ENCODE measurements around the gene NDUFA7. TPM values are rescaled to one million over a fixed set of nuclear protein-coding genes. Genes with fewer than 3 reads are reported as not detected.

The NDUFA7 gene
- total RNA-seq, 4 donors from 2014 or later, result 26.1 to 34.0 (median 29.3) TPM

DNA sequence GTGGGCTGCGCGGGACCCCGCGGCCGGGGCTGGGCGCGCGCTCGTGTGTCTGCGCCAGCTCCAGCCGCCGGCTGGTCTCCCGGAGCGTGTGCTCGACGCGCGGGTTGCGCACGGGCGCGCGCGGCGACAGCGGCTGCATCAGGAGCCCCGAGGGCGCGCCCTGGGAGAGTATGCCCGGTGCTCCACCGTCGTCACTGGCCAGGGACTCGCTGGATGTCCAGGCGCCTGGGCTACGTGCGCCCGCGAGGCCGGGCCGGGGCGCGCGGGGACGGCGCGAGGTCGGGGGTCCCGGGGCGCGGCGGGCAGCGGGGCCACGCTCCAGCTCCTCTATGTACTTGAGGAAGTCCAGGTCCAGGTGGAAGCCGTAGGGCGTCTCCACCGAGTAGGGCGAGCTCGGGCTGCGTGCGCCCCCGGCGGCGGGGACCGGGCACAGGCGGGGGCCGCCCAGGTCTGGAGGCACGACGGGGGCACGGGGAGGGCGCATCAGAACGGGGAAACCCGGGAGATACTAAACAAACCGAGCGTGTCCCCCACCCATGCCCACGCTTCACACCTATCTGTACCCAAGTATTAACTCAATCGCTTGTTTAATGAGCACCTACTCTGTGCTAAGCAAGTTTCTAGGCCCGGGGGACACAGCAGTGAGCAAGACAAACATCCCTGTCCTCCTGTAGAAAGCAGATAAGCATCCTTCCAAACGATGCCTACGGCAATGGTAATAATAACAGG lies 14.3 kb upstream of the NDUFA7 start:
- intact Hi-C loops (cut with DNase I), result no loop called here
- TF ChIP-seq POLR2AphosphoS5 (IDR thresholded peaks at IDR 0.05) (no peak), POLR2A (IDR thresholded peaks at IDR 0.05; ENCODE audit: low read depth) (no peak), EP300 (IDR thresholded peaks at IDR 0.05) (no peak)
- TF ChIP-seq, protein P1, sequence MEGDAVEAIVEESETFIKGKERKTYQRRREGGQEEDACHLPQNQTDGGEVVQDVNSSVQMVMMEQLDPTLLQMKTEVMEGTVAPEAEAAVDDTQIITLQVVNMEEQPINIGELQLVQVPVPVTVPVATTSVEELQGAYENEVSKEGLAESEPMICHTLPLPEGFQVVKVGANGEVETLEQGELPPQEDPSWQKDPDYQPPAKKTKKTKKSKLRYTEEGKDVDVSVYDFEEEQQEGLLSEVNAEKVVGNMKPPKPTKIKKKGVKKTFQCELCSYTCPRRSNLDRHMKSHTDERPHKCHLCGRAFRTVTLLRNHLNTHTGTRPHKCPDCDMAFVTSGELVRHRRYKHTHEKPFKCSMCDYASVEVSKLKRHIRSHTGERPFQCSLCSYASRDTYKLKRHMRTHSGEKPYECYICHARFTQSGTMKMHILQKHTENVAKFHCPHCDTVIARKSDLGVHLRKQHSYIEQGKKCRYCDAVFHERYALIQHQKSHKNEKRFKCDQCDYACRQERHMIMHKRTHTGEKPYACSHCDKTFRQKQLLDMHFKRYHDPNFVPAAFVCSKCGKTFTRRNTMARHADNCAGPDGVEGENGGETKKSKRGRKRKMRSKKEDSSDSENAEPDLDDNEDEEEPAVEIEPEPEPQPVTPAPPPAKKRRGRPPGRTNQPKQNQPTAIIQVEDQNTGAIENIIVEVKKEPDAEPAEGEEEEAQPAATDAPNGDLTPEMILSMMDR (IDR thresholded peaks at IDR 0.05), result no peak
- no peak for DNase-seq (ENCODE audit: extremely low spot score)
- Histone ChIP-seq H3K36me3 (peaks cover 0 to 28% (median 4%) of the 10 kb centered on the region in 4 donors), H3K9me3 (no peaks in the 10 kb centered on the region), H3K4me1 (peaks cover 30 to 45% (median 38%) of the 10 kb centered on the region in 4 donors), H3K27ac (replicated peaks in 1 of 4) (peak overlapping the region in 1 of 4 donors; percentile 33), H3K27me3 (peaks cover 0 to 70% (median 20%) of the 10 kb centered on the region in 4 donors), H3K4me3 (peak overlapping the region; percentile 36 to 57 (median 42))
- WGBS, result 18% methylated on average over 14 of the region's 79 CpGs

DNA sequence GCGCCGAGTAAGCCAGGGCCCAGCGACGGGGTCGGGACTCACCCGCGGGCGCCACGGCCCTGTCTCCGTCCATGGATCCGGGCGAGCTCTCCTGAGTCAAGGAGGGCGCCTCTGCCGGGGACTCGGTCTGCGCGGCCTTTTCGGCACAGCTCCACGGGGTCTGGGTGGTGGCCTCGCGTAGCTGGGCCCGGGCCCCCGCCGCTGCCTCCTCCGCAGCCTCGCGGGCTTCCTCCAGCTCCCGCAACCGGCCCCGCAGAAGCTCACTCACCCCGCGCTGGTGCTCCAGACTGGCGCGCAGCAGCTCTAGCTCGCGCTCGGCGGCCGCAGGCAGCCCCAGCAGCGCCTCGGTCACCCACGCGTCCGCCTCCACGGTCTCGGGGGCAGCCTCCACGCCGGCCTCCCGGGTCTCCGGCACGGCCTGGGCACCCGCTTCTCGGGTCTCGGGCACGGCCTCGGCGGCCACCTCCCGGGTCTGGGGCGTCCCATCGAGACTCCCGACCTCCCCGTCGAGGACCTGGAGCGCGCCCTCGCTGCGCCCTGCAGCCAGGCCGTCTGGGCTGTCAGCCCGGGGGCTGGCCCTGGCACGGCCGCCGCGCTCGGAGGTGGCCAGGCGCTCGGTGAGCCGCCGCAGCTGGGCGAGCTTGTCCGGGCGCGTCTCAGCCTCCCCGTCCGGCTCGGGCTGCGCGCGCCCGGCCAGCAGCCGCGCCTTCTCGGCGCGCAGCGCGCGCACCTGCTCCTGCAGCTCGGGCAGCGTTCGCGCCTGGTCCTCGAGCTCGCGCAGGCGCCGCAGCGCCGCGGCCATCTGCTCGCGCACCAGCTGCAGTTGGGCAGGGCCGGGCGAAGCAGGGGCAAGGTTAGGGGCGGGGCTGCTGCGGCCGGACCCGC lies 13.5 kb upstream of the NDUFA7 start:
- DNase-seq (ENCODE audit: extremely low spot score), result no peak
- intact Hi-C loops (cut with DNase I), result no loop called here
- 25% methylated on average over 37 of the region's 117 CpGs for WGBS
- H3K27me3 ChIP-seq, result peaks cover 0 to 66% (median 20%) of the 10 kb centered on the region in 4 donors
- no peak overlapping the region for H3K27ac ChIP-seq (replicated peaks in 1 of 4)
- peak overlapping the region; percentile 36 to 57 (median 42) for H3K4me3 ChIP-seq
- H3K9me3 ChIP-seq, result no peaks in the 10 kb centered on the region
- peaks cover 0 to 36% (median 4%) of the 10 kb centered on the region in 4 donors for H3K36me3 ChIP-seq
- H3K4me1 ChIP-seq, result peaks cover 27 to 43% (median 36%) of the 10 kb centered on the region in 4 donors
- TF ChIP-seq POLR2AphosphoS5 (IDR thresholded peaks at IDR 0.05) (no peak), EP300 (IDR thresholded peaks at IDR 0.05) (no peak)

DNA sequence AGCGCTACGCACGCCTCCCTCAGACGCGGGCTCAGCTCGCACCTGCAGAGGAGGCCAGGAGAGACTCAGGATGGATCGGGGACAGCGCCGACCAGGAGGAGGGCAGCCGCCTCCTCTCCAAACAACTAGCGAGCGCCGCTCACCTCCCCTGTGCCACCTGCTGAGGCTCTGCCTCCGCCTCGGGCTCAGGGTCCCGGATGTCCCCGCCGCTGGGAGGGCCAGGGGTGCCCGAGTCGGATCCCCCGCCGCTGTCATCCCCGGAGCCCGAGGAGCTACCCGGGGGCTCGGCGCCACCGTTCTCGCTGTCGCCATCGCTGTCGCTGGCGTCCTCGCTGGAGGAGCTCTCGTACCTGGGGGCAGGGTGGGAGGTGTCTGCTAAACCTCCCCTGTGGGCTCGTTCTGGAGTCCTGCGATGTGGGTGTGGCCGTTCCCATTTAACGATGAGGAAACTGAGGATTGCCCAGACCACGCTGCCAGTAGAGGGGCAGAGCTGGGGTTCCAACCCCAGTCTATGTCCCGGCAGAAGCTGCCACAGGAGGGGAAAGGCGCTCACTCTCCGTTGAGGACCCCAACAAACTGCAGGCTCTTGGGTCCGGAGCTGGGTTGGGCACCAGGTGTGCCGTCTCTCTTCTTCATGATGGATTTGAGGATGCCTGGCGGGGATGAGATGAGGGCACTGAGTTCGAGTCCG lies 12.7 kb upstream of the NDUFA7 start:
- TF ChIP-seq, protein P1 (IDR thresholded peaks at IDR 0.05), result no peak
- no peak for TF ChIP-seq POLR2AphosphoS5 (IDR thresholded peaks at IDR 0.05)
- TF ChIP-seq POLR2A (IDR thresholded peaks at IDR 0.05; ENCODE audit: low read depth), result no peak
- TF ChIP-seq EP300 (IDR thresholded peaks at IDR 0.05), result no peak
- 45% methylated on average over 30 of the region's 48 CpGs for WGBS

DNA sequence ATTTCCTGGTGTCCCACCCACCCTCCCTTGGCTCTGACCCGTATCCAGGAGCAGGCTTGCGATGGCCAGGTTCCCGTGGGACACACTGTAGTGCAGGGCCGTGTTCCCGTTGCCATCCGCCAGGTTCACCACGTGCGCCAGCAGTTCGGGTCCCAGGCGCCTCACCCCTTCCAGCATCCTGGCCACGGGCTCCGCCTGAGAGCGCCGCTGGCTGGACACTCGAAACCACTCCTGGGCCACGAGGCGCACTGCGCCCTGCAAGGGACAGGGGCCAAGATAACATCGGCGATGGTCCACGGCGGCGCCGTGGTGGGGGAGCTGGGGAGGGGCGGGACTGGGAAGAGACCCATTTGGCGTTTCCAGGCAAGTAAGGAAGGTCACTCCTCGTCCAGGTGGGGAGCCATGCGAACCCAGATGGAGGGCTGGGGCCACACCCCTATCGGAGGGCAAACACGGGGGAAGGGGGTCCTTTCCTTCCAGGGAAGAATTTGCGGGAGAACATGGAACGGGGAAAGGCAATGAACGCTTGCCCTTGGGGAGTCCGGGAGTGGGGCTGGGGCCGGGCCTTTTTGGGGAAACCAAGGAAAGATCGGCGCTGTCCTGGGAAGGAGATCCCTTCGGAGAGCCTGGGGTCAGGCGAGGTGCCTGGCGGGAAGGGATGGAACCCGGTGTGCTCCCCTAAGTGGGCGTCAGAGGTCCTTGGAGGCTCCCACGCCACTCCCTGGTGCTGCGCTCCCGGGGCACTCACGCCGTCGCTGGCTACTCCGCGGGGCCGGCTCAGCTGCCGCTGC lies 12.0 kb upstream of the NDUFA7 start:
- 27% methylated on average over 30 of the region's 52 CpGs for WGBS
- Histone ChIP-seq H3K9me3 (no peaks in the 10 kb centered on the region), H3K4me3 (no peak overlapping the region), H3K27me3 (peaks cover 0 to 61% (median 20%) of the 10 kb centered on the region in 4 donors), H3K27ac (replicated peaks in 1 of 4) (no peak overlapping the region), H3K4me1 (peaks cover 27 to 37% (median 35%) of the 10 kb centered on the region in 4 donors), H3K36me3 (peaks cover 0 to 43% (median 6%) of the 10 kb centered on the region in 4 donors)
- intact Hi-C loops (cut with DNase I), result no loop called here
- TF ChIP-seq, protein P1 (IDR thresholded peaks at IDR 0.05), result no peak
- TF ChIP-seq POLR2AphosphoS5 (IDR thresholded peaks at IDR 0.05) (no peak), EP300 (IDR thresholded peaks at IDR 0.05) (no peak), POLR2A (IDR thresholded peaks at IDR 0.05; ENCODE audit: low read depth) (no peak)
- DNase-seq (ENCODE audit: extremely low spot score), result no peak

More for the DNA sequence above, 12.7 kb upstream of the NDUFA7 start:
- intact Hi-C loops (cut with DNase I), result no loop called here
- Histone ChIP-seq H3K27me3 (peaks cover 0 to 62% (median 20%) of the 10 kb centered on the region in 4 donors), H3K9me3 (no peaks in the 10 kb centered on the region), H3K36me3 (peaks cover 0 to 43% (median 6%) of the 10 kb centered on the region in 4 donors), H3K27ac (replicated peaks in 1 of 4) (no peak overlapping the region), H3K4me1 (peaks cover 27 to 37% (median 35%) of the 10 kb centered on the region in 4 donors), H3K4me3 (peak overlapping the region in 2 of 4 donors; percentile 40 to 43)
- DNase-seq (ENCODE audit: extremely low spot score), result no peak

Data from esophagus muscularis mucosa (tissue), 4 donors.